HCT116 (cell line): ENCODE data around the gene TUBB8. TPM values are rescaled to one million over a fixed set of nuclear protein-coding genes. Genes with fewer than 3 reads are reported as not detected.

Experiments used
- ATAC-seq: fragments of 200-7000 bp; cut with Tn5 transposase; 2 replicates; pipeline ENCODE4 v1.9.1; 2020; ENCODE audit warnings: mild to moderate bottlenecking, moderate library complexity
- BruUV-seq: library from RNA; stranded (reverse); fragments of 400-500 nt; replicated peaks from 2 replicates; lab custom pipeline; 2021; lab: Mats Ljungman, UMichigan
- CTCF ChIA-PET: fragments of 300-600 bp; sonication (Branson Sonifier 250); formaldehyde crosslinking; loops from one replicate; lab custom pipeline; 2021; ENCODE audit warnings: antibody characterized with exemption; lab: Charles Lee
- POLR2A ChIA-PET: fragments of 300-600, 350-600 bp; sonication (Branson Sonifier 250); formaldehyde crosslinking; loops from one replicate; lab custom pipeline; 2021; ENCODE audit warnings: antibody characterized with exemption; lab: Charles Lee
- RAD21 ChIA-PET, 2 experiments: fragments of 300-600 bp; sonication (Branson Sonifier 250); formaldehyde crosslinking; loops; one replicate each; lab custom pipeline; 2023; ENCODE audit warnings: low total read pairs in 2 of 2; ENCODE audit not compliant: uncharacterized antibody in 2 of 2, unreplicated experiment in 2 of 2, low non-redundant PET in 1 of 2; lab: Charles Lee
- DNase-seq: peaks from one replicate; pipeline ENCODE4 v3.0.0-alpha.2; 2010; ENCODE audit warnings: low read depth, low spot score
- H2AFZ ChIP-seq: fragments of 200-600 bp; shearing (Covaris generic), sonication (generic); 2 replicates; pipeline ENCODE4 v1.6.1; 2017; ENCODE audit warnings: low read depth, mixed run types, mixed read lengths, antibody characterized with exemption, low read length; ENCODE audit not compliant: poor library complexity, severe bottlenecking
- H3K27ac ChIP-seq: 2 replicates; pipeline ENCODE4 v1.5.1; 2012; ENCODE audit warnings: low read depth, low read length
- H3K27me3 ChIP-seq: fragments of 200-600 bp; sonication (generic); 2 replicates; pipeline ENCODE4 v1.6.1; 2016; ENCODE audit warnings: mixed run types, low read length, mixed read lengths; ENCODE audit not compliant: insufficient read depth
- H3K36me3 ChIP-seq, 2 experiments: fragments of 200-500 bp in 1 of 2; fragments of 200-600 bp in 1 of 2; sonication (Bioruptor generic) in 1 of 2; sonication (generic) in 1 of 2; 2 replicates each; pipeline versions ENCODE4 v1.5.1 to v1.6.1; 2014 to 2016; ENCODE audit warnings: low read length in 2 of 2, inconsistent platforms in 1 of 2, mixed read lengths in 1 of 2, mixed run types in 1 of 2; ENCODE audit not compliant: insufficient read depth in 2 of 2, control insufficient read depth in 1 of 2
- H3K4me1 ChIP-seq, 2 experiments: fragments of 200-600 bp in 1 of 2; sonication (generic) in 1 of 2; 2 replicates each; pipeline versions ENCODE4 v1.5.1 to v1.6.1; 2012 to 2017; ENCODE audit warnings: low read length in 2 of 2, inconsistent platforms in 1 of 2, mild to moderate bottlenecking in 1 of 2, mixed read lengths in 1 of 2, mixed run types in 1 of 2, moderate library complexity in 1 of 2; ENCODE audit not compliant: insufficient read depth in 2 of 2, control insufficient read depth in 1 of 2
- H3K4me2 ChIP-seq: fragments of 200-600 bp; sonication (generic); 2 replicates; pipeline ENCODE4 v1.6.1; 2017; ENCODE audit warnings: mixed run types, low read length, mixed read lengths
- H3K4me3 ChIP-seq, 2 experiments: fragments of 200-600 bp in 1 of 2; sonication (generic) in 1 of 2; replicated peaks in 1 of 2; 2 replicates each; pipeline ENCODE4 v1.5.1; 2011 to 2016; ENCODE audit warnings: low read length in 2 of 2, control low read depth in 1 of 2, low read depth in 1 of 2, mild to moderate bottlenecking in 1 of 2, mixed read lengths in 1 of 2, mixed run types in 1 of 2
- H3K79me2 ChIP-seq: fragments of 200-600 bp; sonication (generic); 2 replicates; pipeline ENCODE4 v1.6.1; 2017; ENCODE audit warnings: mild to moderate bottlenecking, mixed run types, low read length, moderate library complexity, mixed read lengths; ENCODE audit not compliant: insufficient read depth
- H3K9ac ChIP-seq: fragments of 200-600 bp; sonication (generic); 2 replicates; pipeline ENCODE4 v1.6.1; 2016; ENCODE audit warnings: low read length, mixed read lengths
- H3K9me2 ChIP-seq: fragments of 200-600 bp; sonication (generic), shearing (Covaris generic); 2 replicates; pipeline ENCODE4 v1.6.1; 2017; ENCODE audit warnings: mixed run types, mild to moderate bottlenecking, moderate library complexity; ENCODE audit not compliant: insufficient read depth
- H3K9me3 ChIP-seq, 2 experiments: fragments of 200-500 bp in 1 of 2; fragments of 200-600 bp in 1 of 2; sonication (Bioruptor generic) in 1 of 2; sonication (generic) in 1 of 2; 2 replicates each; pipeline ENCODE4 v1.6.1; 2014 to 2017; ENCODE audit warnings: low read length in 2 of 2, mixed read lengths in 2 of 2, inconsistent platforms in 1 of 2, low read depth in 1 of 2, mild to moderate bottlenecking in 1 of 2, mixed run types in 1 of 2, moderate library complexity in 1 of 2; ENCODE audit not compliant: control insufficient read depth in 1 of 2, insufficient read depth in 1 of 2
- H4K20me1 ChIP-seq: fragments of 200-600 bp; sonication (generic), shearing (Covaris generic); 2 replicates; pipeline ENCODE4 v1.6.1; 2017; ENCODE audit warnings: mixed run types, mild to moderate bottlenecking, moderate library complexity; ENCODE audit not compliant: insufficient read depth
- CEBPB ChIP-seq: IDR thresholded peaks from 2 replicates; pipeline ENCODE4 v1.6.1; 2012; ENCODE audit warnings: low read depth
- EGR1 ChIP-seq: IDR thresholded peaks from 2 replicates; pipeline ENCODE4 v1.6.1; 2012; ENCODE audit warnings: low read depth
- ELF1 ChIP-seq: IDR thresholded peaks from 2 replicates; pipeline ENCODE4 v1.6.1; 2012; ENCODE audit warnings: low read depth, borderline replicate concordance
- EZH2 ChIP-seq: fragments of 200-600 bp; sonication (generic); IDR thresholded peaks from 2 replicates; pipeline ENCODE4 v1.6.1; 2017; ENCODE audit warnings: antibody characterized with exemption, mixed run types
- FOSL1 ChIP-seq: IDR thresholded peaks from 2 replicates; pipeline ENCODE4 v1.6.1; 2012; ENCODE audit warnings: low read depth
- POLR2A ChIP-seq: IDR thresholded peaks from 2 replicates; pipeline ENCODE4 v1.7.0; 2011; ENCODE audit warnings: borderline replicate concordance; ENCODE audit not compliant: insufficient read depth, insufficient read length; ENCODE audit errors: extremely low read depth
- intact Hi-C: fragments of 100-400 bp; cut with micrococcal nuclease; formaldehyde crosslinking; loops from 2 replicates; pipeline ENCODE4 v1.10.0; 2022
- total RNA-seq: library from RNA; stranded (reverse); gene quantifications from one replicate; pipeline ENCODE4 v1.2.1, GENCODE V29; 2021; ENCODE audit not compliant: unreplicated experiment
- TF ChIP-seq, protein P1 (sequence below): IDR thresholded peaks from 2 replicates; pipeline ENCODE4 v1.6.1; 2012; ENCODE audit warnings: low read depth

The TUBB8 gene
- total RNA-seq, 1 experiment from 2014 or later, result 0.39 TPM

DNA sequence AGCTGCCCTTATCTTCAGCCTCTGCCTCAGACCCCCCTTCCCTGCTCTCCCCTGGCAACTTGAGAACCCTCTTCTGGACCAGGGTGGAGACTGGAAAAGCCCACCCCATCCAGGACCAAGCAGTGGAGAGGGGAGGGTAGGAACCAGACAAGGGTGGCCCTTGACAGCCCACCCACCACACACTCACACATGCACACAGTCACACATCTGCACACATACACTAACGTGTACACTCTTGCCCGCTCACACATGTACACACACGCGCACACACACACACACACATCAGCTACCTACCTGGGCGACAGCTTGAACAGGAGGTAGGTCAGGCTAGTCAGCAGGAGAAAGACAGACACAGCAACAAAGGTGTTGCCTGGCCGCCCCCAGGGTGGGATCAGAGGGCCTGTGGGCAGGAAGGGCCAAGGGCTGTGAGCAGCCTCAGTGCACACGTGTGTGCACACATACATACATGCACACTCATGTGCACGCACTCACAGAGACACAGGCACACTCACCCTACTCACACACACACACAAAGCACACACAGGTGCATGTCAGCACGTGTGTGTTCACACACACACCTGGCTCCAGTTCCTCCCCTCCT, 34.9 kb upstream of the TUBB8 start:
- CTCF ChIA-PET, result no interaction called here
- Histone ChIP-seq H3K9ac (no peak overlapping the region), H3K4me2 (no peak overlapping the region), H3K4me3 (no peak overlapping the region), H3K27me3 (no peaks in the 10 kb centered on the region), H4K20me1 (no peaks in the 10 kb centered on the region), H3K27ac (no peak overlapping the region), H3K9me2 (no peaks in the 10 kb centered on the region), H3K4me1 (peaks cover 3 to 5% of the 10 kb centered on the region in 2 experiments; a peak in 2 of 4 replicates), H2AFZ (no peak overlapping the region), H3K79me2 (no peaks in the 10 kb centered on the region), H3K9me3 (no peaks in the 10 kb centered on the region), H3K36me3 (no peaks in the 10 kb centered on the region)
- RAD21 ChIA-PET, result no interaction called here
- POLR2A ChIA-PET, result no interaction called here
- no TSS peak for BruUV-seq
- no peak for TF ChIP-seq CEBPB
- TF ChIP-seq, protein P1, sequence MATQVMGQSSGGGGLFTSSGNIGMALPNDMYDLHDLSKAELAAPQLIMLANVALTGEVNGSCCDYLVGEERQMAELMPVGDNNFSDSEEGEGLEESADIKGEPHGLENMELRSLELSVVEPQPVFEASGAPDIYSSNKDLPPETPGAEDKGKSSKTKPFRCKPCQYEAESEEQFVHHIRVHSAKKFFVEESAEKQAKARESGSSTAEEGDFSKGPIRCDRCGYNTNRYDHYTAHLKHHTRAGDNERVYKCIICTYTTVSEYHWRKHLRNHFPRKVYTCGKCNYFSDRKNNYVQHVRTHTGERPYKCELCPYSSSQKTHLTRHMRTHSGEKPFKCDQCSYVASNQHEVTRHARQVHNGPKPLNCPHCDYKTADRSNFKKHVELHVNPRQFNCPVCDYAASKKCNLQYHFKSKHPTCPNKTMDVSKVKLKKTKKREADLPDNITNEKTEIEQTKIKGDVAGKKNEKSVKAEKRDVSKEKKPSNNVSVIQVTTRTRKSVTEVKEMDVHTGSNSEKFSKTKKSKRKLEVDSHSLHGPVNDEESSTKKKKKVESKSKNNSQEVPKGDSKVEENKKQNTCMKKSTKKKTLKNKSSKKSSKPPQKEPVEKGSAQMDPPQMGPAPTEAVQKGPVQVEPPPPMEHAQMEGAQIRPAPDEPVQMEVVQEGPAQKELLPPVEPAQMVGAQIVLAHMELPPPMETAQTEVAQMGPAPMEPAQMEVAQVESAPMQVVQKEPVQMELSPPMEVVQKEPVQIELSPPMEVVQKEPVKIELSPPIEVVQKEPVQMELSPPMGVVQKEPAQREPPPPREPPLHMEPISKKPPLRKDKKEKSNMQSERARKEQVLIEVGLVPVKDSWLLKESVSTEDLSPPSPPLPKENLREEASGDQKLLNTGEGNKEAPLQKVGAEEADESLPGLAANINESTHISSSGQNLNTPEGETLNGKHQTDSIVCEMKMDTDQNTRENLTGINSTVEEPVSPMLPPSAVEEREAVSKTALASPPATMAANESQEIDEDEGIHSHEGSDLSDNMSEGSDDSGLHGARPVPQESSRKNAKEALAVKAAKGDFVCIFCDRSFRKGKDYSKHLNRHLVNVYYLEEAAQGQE, result no peak
- DNase-seq (no peak), ATAC-seq (no peak)
- intact Hi-C loops, result no loop called here

DNA sequence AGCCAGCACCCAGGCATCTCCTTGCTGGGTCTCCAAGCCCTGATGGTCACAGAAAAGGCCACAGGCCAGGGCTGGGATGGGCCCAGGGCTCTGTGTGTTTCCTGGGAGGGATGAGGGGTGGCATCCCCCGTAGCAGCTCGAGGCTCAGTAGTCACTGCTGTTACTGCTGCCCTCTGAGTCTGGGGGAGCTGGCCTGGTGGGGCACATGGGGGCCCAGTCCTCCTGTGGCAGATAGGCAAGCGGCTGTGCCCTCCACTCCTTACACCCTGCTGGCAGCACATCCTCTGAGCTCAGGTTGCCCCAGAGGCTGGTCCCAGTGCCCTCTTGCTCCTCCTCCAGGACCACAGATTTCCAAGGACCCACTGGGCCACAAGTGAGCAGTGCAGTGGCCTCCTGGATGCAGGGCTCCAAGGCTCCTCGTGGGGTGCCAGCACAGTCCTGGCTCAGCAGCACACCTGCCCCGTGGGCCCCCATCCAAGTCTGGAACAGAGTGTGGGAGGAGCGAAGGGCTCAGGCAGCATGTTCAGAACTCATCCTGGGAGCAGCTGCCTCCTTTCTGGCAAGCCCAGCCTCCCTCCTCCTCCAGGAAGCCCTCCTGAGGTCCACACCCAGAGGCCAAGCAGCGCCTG, 31.5 kb upstream of the TUBB8 start:
- no peak for ATAC-seq
- CTCF ChIA-PET, result no interaction called here

More for the DNA sequence above, 31.5 kb upstream of the TUBB8 start:
- no peaks in the 10 kb centered on the region for H3K27me3 ChIP-seq
- H2AFZ ChIP-seq, result no peak overlapping the region
- no peaks in the 10 kb centered on the region for H3K36me3 ChIP-seq
- DNase-seq, result no peak
- H3K4me1 ChIP-seq, result peaks cover 0 to 7% of the 10 kb centered on the region in 2 experiments; a peak in 1 of 4 replicates
- H3K9ac ChIP-seq, result no peak overlapping the region
- H3K27ac ChIP-seq, result no peak overlapping the region
- no peaks in the 10 kb centered on the region for H3K9me2 ChIP-seq
- no TSS peak for BruUV-seq
- POLR2A ChIA-PET, result no interaction called here
- no peak for TF ChIP-seq EZH2
- no peak for TF ChIP-seq POLR2A
- TF ChIP-seq FOSL1, result no peak
- no peak for TF ChIP-seq CEBPB
- no peak for TF ChIP-seq ELF1
- TF ChIP-seq EGR1, result no peak
- intact Hi-C loops, result no loop called here
- no peaks in the 10 kb centered on the region for H4K20me1 ChIP-seq
- no peak overlapping the region for H3K4me2 ChIP-seq
- RAD21 ChIA-PET, result no interaction called here
- H3K9me3 ChIP-seq, result no peaks in the 10 kb centered on the region
- H3K79me2 ChIP-seq, result no peaks in the 10 kb centered on the region
- H3K4me3 ChIP-seq, result no peak overlapping the region
